ENCODE data around the gene KCNJ5. TPM values are rescaled to one million over a fixed set of nuclear protein-coding genes. Genes with fewer than 3 reads are reported as not detected.

Gene KCNJ5
- total RNA-seq, 1 experiment from 2014 or later, result 0.11 TPM

DNA sequence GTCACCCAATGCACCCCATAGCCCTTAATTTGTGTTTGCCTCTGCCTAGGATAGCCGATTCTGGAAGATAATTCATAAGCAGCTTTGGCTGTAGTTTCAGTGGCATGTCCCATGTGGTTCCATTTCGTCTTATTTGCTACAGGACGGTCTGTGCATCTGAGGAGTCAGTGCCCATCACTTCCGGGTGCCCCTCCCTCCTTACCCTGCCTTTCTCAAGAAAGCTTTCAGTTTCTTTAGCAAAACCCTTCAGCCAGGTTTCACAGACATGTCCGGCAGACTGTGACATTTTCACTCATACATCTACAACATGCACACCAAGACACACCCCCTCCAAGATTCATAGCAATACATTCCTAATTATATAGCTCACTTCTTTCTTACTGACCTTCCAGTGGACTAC, 37.2 kb downstream of the KCNJ5 start:
- Histone ChIP-seq H2AFZ (ENCODE audit: low read length) (no peak overlapping the region), H3K9ac (ENCODE audit: extremely low read depth, insufficient read length, low read length) (no peak overlapping the region), H2AK5ac (ENCODE audit: insufficient read length, low read length) (no peak overlapping the region), H3K14ac (ENCODE audit: insufficient read depth, low read length) (no peak overlapping the region), H4K8ac (replicated peaks; ENCODE audit: insufficient read length, low read depth, low read length) (no peak overlapping the region), H3K79me2 (ENCODE audit: insufficient read depth, low read length) (no peaks in the 10 kb centered on the region), H3T11ph (ENCODE audit: low read length) (no peak overlapping the region), H3K27ac (ENCODE audit: insufficient read length, low read depth, low read length) (no peak overlapping the region), H4K20me1 (ENCODE audit: control insufficient read depth, insufficient read depth, insufficient read length) (no peaks in the 10 kb centered on the region), H4K91ac (ENCODE audit: insufficient read length, low read depth, low read length) (no peak overlapping the region), H3K4me1 (ENCODE audit: insufficient read depth, low read length) (peaks cover 13% of the 10 kb centered on the region), H2BK5ac (ENCODE audit: insufficient read length, low read length) (no peak overlapping the region), H3K56ac (ENCODE audit: insufficient read length, low read depth, low read length) (no peak overlapping the region), H3K4ac (ENCODE audit: low read depth, low read length) (no peak overlapping the region), H3K9me3 (ENCODE audit: control insufficient read depth, low read depth, low read length) (no peaks in the 10 kb centered on the region), H4K5ac (ENCODE audit: insufficient read length, low read depth, low read length) (no peak overlapping the region), H3K27me3 (ENCODE audit: insufficient read depth, low read length) (peaks cover 19% of the 10 kb centered on the region; the same call in 1 of the 2 replicates), H3K23me2 (ENCODE audit: insufficient read length, low read depth, low read length, poor library complexity, severe bottlenecking) (no peaks in the 10 kb centered on the region), H2BK20ac (ENCODE audit: low read depth, low read length, poor library complexity, severe bottlenecking) (no peak overlapping the region), H2BK15ac (ENCODE audit: low read depth, low read length) (no peak overlapping the region), H3K79me1 (ENCODE audit: insufficient read depth, low read depth, low read length, poor library complexity, severe bottlenecking) (no peaks in the 10 kb centered on the region), H3K18ac (ENCODE audit: insufficient read length, low read depth, low read length) (no peak overlapping the region), H2BK12ac (ENCODE audit: insufficient read length, low read depth, low read length) (no peak overlapping the region), H3K23ac (ENCODE audit: insufficient read length, low read depth, low read length) (no peak overlapping the region), H2BK120ac (ENCODE audit: low read depth, low read length, poor library complexity, severe bottlenecking) (no peak overlapping the region), H3K4me2 (ENCODE audit: insufficient read depth, insufficient read length, low read length) (no peak overlapping the region)
- no peak overlapping the region for H3K4me3 Mint-ChIP-seq
- no peak overlapping the region for H3K27ac Mint-ChIP-seq
- H3K9me3 Mint-ChIP-seq, result peaks cover 0 to 3% of the 10 kb centered on the region in 2 experiments; a peak in 2 of 5 replicates
- no peak for DNase-seq
- no peaks in the 10 kb centered on the region for H3K36me3 Mint-ChIP-seq (ENCODE audit: insufficient read depth in 1 of 3, low read depth in 3 of 3)
- H3K4me1 Mint-ChIP-seq, result peaks cover 51 to 56% of the 10 kb centered on the region in 2 experiments
- TF ChIP-seq, protein P1, sequence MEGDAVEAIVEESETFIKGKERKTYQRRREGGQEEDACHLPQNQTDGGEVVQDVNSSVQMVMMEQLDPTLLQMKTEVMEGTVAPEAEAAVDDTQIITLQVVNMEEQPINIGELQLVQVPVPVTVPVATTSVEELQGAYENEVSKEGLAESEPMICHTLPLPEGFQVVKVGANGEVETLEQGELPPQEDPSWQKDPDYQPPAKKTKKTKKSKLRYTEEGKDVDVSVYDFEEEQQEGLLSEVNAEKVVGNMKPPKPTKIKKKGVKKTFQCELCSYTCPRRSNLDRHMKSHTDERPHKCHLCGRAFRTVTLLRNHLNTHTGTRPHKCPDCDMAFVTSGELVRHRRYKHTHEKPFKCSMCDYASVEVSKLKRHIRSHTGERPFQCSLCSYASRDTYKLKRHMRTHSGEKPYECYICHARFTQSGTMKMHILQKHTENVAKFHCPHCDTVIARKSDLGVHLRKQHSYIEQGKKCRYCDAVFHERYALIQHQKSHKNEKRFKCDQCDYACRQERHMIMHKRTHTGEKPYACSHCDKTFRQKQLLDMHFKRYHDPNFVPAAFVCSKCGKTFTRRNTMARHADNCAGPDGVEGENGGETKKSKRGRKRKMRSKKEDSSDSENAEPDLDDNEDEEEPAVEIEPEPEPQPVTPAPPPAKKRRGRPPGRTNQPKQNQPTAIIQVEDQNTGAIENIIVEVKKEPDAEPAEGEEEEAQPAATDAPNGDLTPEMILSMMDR (conservative IDR thresholded peaks at IDR 0.05), result no peak
- whole genome bisulfite sequencing (ENCODE audit: extremely low coverage, insufficient read length, low lambda C conversion rate), result no CpG with 5 or more reads among the region's 5 CpGs
- H3K27me3 Mint-ChIP-seq (ENCODE audit: low read depth), result peaks cover 86% of the 10 kb centered on the region

Data from H9 (cell line).